ENCODE measurements around the gene CCDC85A.

CCDC85A gene

GRCh38 chr2:56267415-56267788, 83.6 kb downstream of the CCDC85A start:
- no peak for TF ChIP-seq CTCF (IDR thresholded peaks at IDR 0.05; ENCODE audit: borderline replicate concordance, insufficient read depth, low read depth, low read length)

GRCh38 chr2:56268856-56269255, 85.1 kb downstream of the CCDC85A start:
- no peak for TF ChIP-seq CTCF (IDR thresholded peaks at IDR 0.05; ENCODE audit: borderline replicate concordance, insufficient read depth, low read depth, low read length)

More at GRCh38 chr2:56267415-56267788, 83.6 kb downstream of the CCDC85A start:
- H3K4me3 ChIP-seq (ENCODE audit: low read depth, low read length), result no peak overlapping the region

GRCh38 chr2:56271275-56271674, 87.5 kb downstream of the CCDC85A start:
- no peak for TF ChIP-seq CTCF (IDR thresholded peaks at IDR 0.05; ENCODE audit: borderline replicate concordance, insufficient read depth, low read depth, low read length)
- H3K4me3 ChIP-seq (ENCODE audit: low read depth, low read length), result no peak overlapping the region

More at GRCh38 chr2:56268856-56269255, 85.1 kb downstream of the CCDC85A start:
- H3K4me3 ChIP-seq (ENCODE audit: low read depth, low read length), result no peak overlapping the region

GRCh38 chr2:56285224-56285623, 101.4 kb downstream of the CCDC85A start:
- TF ChIP-seq CTCF (IDR thresholded peaks at IDR 0.05; ENCODE audit: borderline replicate concordance, insufficient read depth, low read depth, low read length), result no peak
- no peak overlapping the region for H3K4me3 ChIP-seq (ENCODE audit: low read depth, low read length)

GRCh38 chr2:56286936-56287335, 103.1 kb downstream of the CCDC85A start:
- no peak overlapping the region for H3K4me3 ChIP-seq (ENCODE audit: low read depth, low read length)
- TF ChIP-seq CTCF (IDR thresholded peaks at IDR 0.05; ENCODE audit: borderline replicate concordance, insufficient read depth, low read depth, low read length), result no peak

- H3K4me3 ChIP-seq (ENCODE audit: low read depth, low read length), result no peak overlapping the region
- no peak for TF ChIP-seq CTCF (IDR thresholded peaks at IDR 0.05; ENCODE audit: borderline replicate concordance, insufficient read depth, low read depth, low read length)
These were observed 103.7 kb downstream of the CCDC85A start for GRCh38 chr2:56287508-56287907.

- no peak overlapping the region for H3K4me3 ChIP-seq (ENCODE audit: low read depth, low read length)
- no peak for TF ChIP-seq CTCF (IDR thresholded peaks at IDR 0.05; ENCODE audit: borderline replicate concordance, insufficient read depth, low read depth, low read length)
These were observed 104.2 kb downstream of the CCDC85A start for GRCh38 chr2:56287974-56288373.

Data from GM12875 (cell line).